ENCODE data around the gene ROBO1. TPM values are rescaled to one million over a fixed set of nuclear protein-coding genes. Genes with fewer than 3 reads are reported as not detected.

The ROBO1 gene
- total RNA-seq, 2 experiments from 2014 or later: 8.6 to 9.0 TPM

- Mint-ChIP-seq H3K27me3 (no peaks in the 10 kb centered on the region), H3K9me3 (peaks cover 7% of the 10 kb centered on the region), H3K27ac (no peak overlapping the region), H3K4me3 (no peak overlapping the region), H3K36me3 (ENCODE audit: low read depth) (no peaks in the 10 kb centered on the region), H3K4me1 (ENCODE audit: low read depth) (no peaks in the 10 kb centered on the region)
- TF ChIP-seq CTCF (IDR thresholded peaks at IDR 0.05): no peak
- POLR2A ChIA-PET: no interaction called here
- ATAC-seq (no peak), DNase-seq (no peak)
- CTCF ChIA-PET: no interaction called here
- intact Hi-C loops (cut with micrococcal nuclease): no loop called here
Observed at GRCh38 chr3:78999139-78999538, 768.7 kb downstream of the ROBO1 start.

GRCh38 chr3:78995087-78995486 lies 772.7 kb downstream of the ROBO1 start:
- Mint-ChIP-seq H3K36me3 (ENCODE audit: low read depth) (no peaks in the 10 kb centered on the region), H3K4me3 (no peak overlapping the region), H3K27ac (no peak overlapping the region), H3K4me1 (ENCODE audit: low read depth) (no peaks in the 10 kb centered on the region), H3K27me3 (no peaks in the 10 kb centered on the region), H3K9me3 (peaks cover 13% of the 10 kb centered on the region)
- DNase-seq: no peak
- intact Hi-C loops (cut with micrococcal nuclease): no loop called here
- POLR2A ChIA-PET: no interaction called here
- no peak for TF ChIP-seq CTCF (IDR thresholded peaks at IDR 0.05)
- CTCF ChIA-PET: no interaction called here
- no peak for ATAC-seq

GRCh38 chr3:78994174-78995027 lies 773.4 kb downstream of the ROBO1 start:
- peaks cover 11% of the 10 kb centered on the region for H3K9me3 Mint-ChIP-seq
- intact Hi-C loops (cut with micrococcal nuclease): no loop called here
- H3K27me3 Mint-ChIP-seq: no peaks in the 10 kb centered on the region
- ATAC-seq (no peak), DNase-seq (no peak)
- TF ChIP-seq CTCF (IDR thresholded peaks at IDR 0.05): no peak
- no peaks in the 10 kb centered on the region for H3K36me3 Mint-ChIP-seq (ENCODE audit: low read depth)
- H3K27ac Mint-ChIP-seq: no peak overlapping the region
- H3K4me1 Mint-ChIP-seq (ENCODE audit: low read depth): no peaks in the 10 kb centered on the region
- H3K4me3 Mint-ChIP-seq: no peak overlapping the region
- POLR2A ChIA-PET: no interaction called here
- CTCF ChIA-PET: no interaction called here

GRCh38 chr3:78993375-78993774 lies 774.4 kb downstream of the ROBO1 start:
- Mint-ChIP-seq H3K27me3 (no peaks in the 10 kb centered on the region), H3K4me3 (no peak overlapping the region), H3K9me3 (peaks cover 7% of the 10 kb centered on the region), H3K36me3 (ENCODE audit: low read depth) (no peaks in the 10 kb centered on the region), H3K27ac (no peak overlapping the region), H3K4me1 (ENCODE audit: low read depth) (no peaks in the 10 kb centered on the region)
- CTCF ChIA-PET: no interaction called here
- DNase-seq: no peak
- POLR2A ChIA-PET: no interaction called here
- no peak for TF ChIP-seq CTCF (IDR thresholded peaks at IDR 0.05)
- intact Hi-C loops (cut with micrococcal nuclease): no loop called here
- ATAC-seq: no peak

- ATAC-seq (no peak), DNase-seq (no peak)
- no peak overlapping the region for H3K27ac Mint-ChIP-seq
- no peaks in the 10 kb centered on the region for H3K4me1 Mint-ChIP-seq (ENCODE audit: low read depth)
- CTCF ChIA-PET: no interaction called here
- no peaks in the 10 kb centered on the region for H3K36me3 Mint-ChIP-seq (ENCODE audit: low read depth)
- intact Hi-C loops (cut with micrococcal nuclease): no loop called here
- POLR2A ChIA-PET: no interaction called here
- peaks cover 7% of the 10 kb centered on the region for H3K9me3 Mint-ChIP-seq
- no peaks in the 10 kb centered on the region for H3K27me3 Mint-ChIP-seq
- H3K4me3 Mint-ChIP-seq: no peak overlapping the region
- no peak for TF ChIP-seq CTCF (IDR thresholded peaks at IDR 0.05)
Observed at GRCh38 chr3:78992830-78993229, 775.0 kb downstream of the ROBO1 start.

Measured in activated CD8-positive, alpha-beta T cell treated with anti-CD3 and anti-CD28 coated beads for 36 hours (primary cell).